T-cell (primary cell): Measurements from ENCODE around the gene CD226. TPM values are rescaled to one million over a fixed set of nuclear protein-coding genes. Genes with fewer than 3 reads are reported as not detected.
"Not testable (repeated sequence)": the region's sequence is repeated elsewhere in the genome, so short reads cannot be mapped to it uniquely, and the experiment has no call there.

Experiments used
- ATAC-seq, 4 experiments: fragments of 200-7000 bp in 3 of 4; fragments of 150-1000 bp in 1 of 4; cut with Tn5 transposase; replicated peaks in 1 of 4; 1 replicate in 3 of 4; 2 replicates in 1 of 4; pipeline ENCODE4 v1.10.0; 2021; ENCODE audit warnings: moderate library complexity in 3 of 4, mild to moderate bottlenecking in 2 of 4, moderate number of reproducible peaks in 1 of 4
- CTCF ChIA-PET, 2 donors: fragments of 300-600 bp; sonication (Branson Sonifier 250); formaldehyde crosslinking; loops; one replicate each; lab custom pipeline; 2022; ENCODE audit warnings: antibody characterized with exemption in 2 of 2; lab: Charles Lee
- POLR2A ChIA-PET, 2 donors: fragments of 300-600 bp; sonication (Branson Sonifier 250); formaldehyde crosslinking; loops; one replicate each; lab custom pipeline; 2022; ENCODE audit warnings: antibody characterized with exemption in 2 of 2; lab: Charles Lee
- DNase-seq, 35 experiments: peaks; one replicate each; pipeline versions ENCODE4 v3.0.0 to v3.0.0-alpha.2; 2013 to 2023
- H3K27ac ChIP-seq: one replicate; pipeline ENCODE4 v1.5.1; 2013; ENCODE audit warnings: low read length
- H3K27me3 ChIP-seq, 2 experiments: replicated peaks in 1 of 2; 1 replicate in 1 of 2; 2 replicates in 1 of 2; pipeline versions ENCODE4 v1.6.1 to v1.7.0; 2013; ENCODE audit warnings: low read length in 1 of 2, mixed read lengths in 1 of 2; ENCODE audit not compliant: control insufficient read depth in 2 of 2, insufficient read depth in 2 of 2; ENCODE audit errors: extremely low read depth in 1 of 2
- H3K36me3 ChIP-seq, 2 donors: 1 replicate in 1 of 2; 2 replicates in 1 of 2; pipeline versions ENCODE4 v1.6.1 to v1.7.0; 2013; ENCODE audit warnings: low read length in 1 of 2; ENCODE audit not compliant: control insufficient read depth in 2 of 2, insufficient read depth in 1 of 2; ENCODE audit errors: extremely low read depth in 1 of 2
- H3K4me1 ChIP-seq, 2 experiments: 1 replicate in 1 of 2; 2 replicates in 1 of 2; pipeline versions ENCODE4 v1.6.1 to v1.7.0; 2013; ENCODE audit warnings: low read length in 2 of 2, mixed read lengths in 1 of 2; ENCODE audit not compliant: insufficient read depth in 2 of 2, control insufficient read depth in 1 of 2; ENCODE audit errors: extremely low read depth in 1 of 2
- H3K4me3 ChIP-seq, 2 donors: 1 replicate in 1 of 2; 2 replicates in 1 of 2; pipeline versions ENCODE4 v1.5.1 to v1.7.0; 2013; ENCODE audit warnings: mild to moderate bottlenecking in 2 of 2, low read length in 1 of 2, moderate library complexity in 1 of 2; ENCODE audit not compliant: control insufficient read depth in 1 of 2; ENCODE audit errors: extremely low read depth in 1 of 2
- H3K9me3 ChIP-seq: 2 replicates; pipeline ENCODE4 v1.7.0; 2013
- H3K27ac Mint-ChIP-seq, 2 donors: one replicate each; pipeline ENCODE4 v1.8.0; 2020 to 2021; ENCODE audit warnings: mild to moderate bottlenecking in 2 of 2, mixed read lengths in 2 of 2
- H3K27me3 Mint-ChIP-seq, 2 donors: one replicate each; pipeline ENCODE4 v1.8.0; 2021 to 2022; ENCODE audit warnings: mixed read lengths in 2 of 2
- H3K36me3 Mint-ChIP-seq: one replicate; pipeline ENCODE4 v1.8.0; 2021; ENCODE audit warnings: mixed read lengths
- H3K4me1 Mint-ChIP-seq, 3 donors: one replicate each; pipeline ENCODE4 v1.8.0; 2020 to 2022; ENCODE audit warnings: mixed read lengths in 3 of 3, mild to moderate bottlenecking in 1 of 3
- H3K4me3 Mint-ChIP-seq, 3 donors: one replicate each; pipeline ENCODE4 v1.8.0; 2020 to 2022; ENCODE audit warnings: mild to moderate bottlenecking in 3 of 3, mixed read lengths in 3 of 3, moderate library complexity in 3 of 3
- H3K9me3 Mint-ChIP-seq, 3 donors: one replicate each; pipeline ENCODE4 v1.8.0; 2020 to 2022; ENCODE audit warnings: mixed read lengths in 3 of 3
- WGBS: methylation state at CpG from one replicate; pipeline ENCODE4 v1.1.5; 2013; ENCODE audit warnings: missing lambda C conversion rate; ENCODE audit not compliant: insufficient coverage; 5-methylcytosine and 5-hydroxymethylcytosine counted together
- total RNA-seq, 35 experiments: library from RNA in 6 of 35; stranded (reverse) in 6 of 35; fragments of 120-200 nt in 1 of 35; gene quantifications; one replicate each; pipeline versions ENCODE4 v1.2.1 to v1.2.4 and lab custom pipeline; 2013 to 2026

Gene CD226
- total RNA-seq, 5 donors from 2014 or later (not counting 1 experiment from before 2014, with no cell fraction given): 32.2 to 87.1 (median 57.4) TPM

DNA sequence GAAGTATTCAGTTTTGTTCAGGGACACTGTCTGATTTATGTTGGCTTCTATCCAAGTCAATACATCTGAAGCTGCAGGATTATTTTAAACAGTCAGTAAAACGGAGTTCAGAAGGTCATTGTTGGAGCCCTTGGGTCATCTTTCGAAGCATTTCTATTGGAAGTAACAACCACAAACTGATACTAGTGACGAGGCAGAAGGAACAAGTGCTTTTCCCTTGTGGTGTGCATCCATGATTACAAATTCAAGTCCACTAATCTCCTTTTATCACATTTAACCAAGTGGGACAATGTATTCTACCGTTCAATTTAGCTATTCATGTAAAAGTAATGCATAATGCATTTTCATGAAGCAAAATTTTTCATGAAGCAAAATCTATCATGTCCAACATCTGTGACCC is 76.9 kb downstream of the CD226 start:
- Histone ChIP-seq H3K27ac (no peak overlapping the region), H3K4me3 (no peak overlapping the region), H3K9me3 (no peaks in the 10 kb centered on the region), H3K4me1 (no peaks in the 10 kb centered on the region), H3K36me3 (peaks cover 0 to 49% of the 10 kb centered on the region in 2 donors), H3K27me3 (no peaks in the 10 kb centered on the region)
- Mint-ChIP-seq H3K4me1 (peaks cover 20 to 25% (median 22%) of the 10 kb centered on the region in 3 donors), H3K9me3 (no peaks in the 10 kb centered on the region), H3K4me3 (no peak overlapping the region), H3K27me3 (no peaks in the 10 kb centered on the region), H3K27ac (no peak overlapping the region), H3K36me3 (peaks cover 56% of the 10 kb centered on the region)
- ATAC-seq: no peak
- 100% methylated on average over 3 of the region's 4 CpGs for WGBS
- POLR2A ChIA-PET: no interaction called here
- CTCF ChIA-PET: no interaction called here
- no peak for DNase-seq

DNA sequence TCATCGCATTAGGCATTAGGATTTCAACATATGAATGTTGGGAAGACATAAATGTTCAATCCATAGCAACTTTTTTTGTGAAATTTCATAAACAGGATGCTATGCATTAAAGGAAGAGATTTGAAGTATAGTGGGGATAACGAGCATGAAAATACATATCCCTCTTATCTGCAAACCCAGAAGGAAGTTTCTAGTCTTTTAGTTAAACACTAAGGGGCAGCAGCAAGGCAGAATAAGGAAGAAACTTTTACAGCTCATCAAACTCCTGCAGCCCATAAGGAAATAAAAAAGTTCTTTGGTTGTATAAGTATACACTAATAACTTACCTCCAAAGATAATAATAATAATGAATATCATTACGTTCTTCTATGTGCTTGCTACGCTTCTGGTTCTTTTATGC is 81.5 kb downstream of the CD226 start:
- no peak for ATAC-seq
- POLR2A ChIA-PET: no interaction called here

DNA sequence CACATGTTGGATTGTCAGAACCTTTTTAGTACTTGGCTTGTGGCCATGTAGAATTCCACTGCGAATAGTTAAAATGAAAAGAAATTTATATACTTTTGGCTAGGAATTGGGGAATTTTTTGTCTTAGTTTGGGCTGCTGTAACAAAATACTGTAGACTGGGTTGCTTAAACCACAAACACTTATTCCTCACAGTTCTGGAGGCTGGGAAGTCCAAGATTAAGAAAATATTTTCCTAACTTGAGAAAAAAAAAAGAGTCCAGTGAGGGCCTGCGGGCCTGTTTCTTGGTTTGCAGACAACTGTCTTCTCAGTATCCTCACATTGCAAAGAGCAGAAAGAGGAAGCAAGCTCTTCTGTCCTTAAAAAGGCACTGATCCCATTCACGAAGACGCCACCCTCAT is 81.9 kb downstream of the CD226 start:
- H3K27ac ChIP-seq: no peak overlapping the region
- H3K4me1 ChIP-seq: no peaks in the 10 kb centered on the region
- no peaks in the 10 kb centered on the region for H3K27me3 ChIP-seq
- peaks cover 0 to 49% of the 10 kb centered on the region in 2 donors for H3K36me3 ChIP-seq
- DNase-seq (no peak), ATAC-seq (no peak)
- Mint-ChIP-seq H3K9me3 (no peaks in the 10 kb centered on the region), H3K4me3 (no peak overlapping the region), H3K27ac (no peak overlapping the region), H3K4me1 (peaks cover 0 to 2% (median 0%) of the 10 kb centered on the region in 3 donors), H3K36me3 (peaks cover 55% of the 10 kb centered on the region), H3K27me3 (no peaks in the 10 kb centered on the region)
- no peak overlapping the region for H3K4me3 ChIP-seq
- POLR2A ChIA-PET: no interaction called here
- WGBS: no CpG with 5 or more reads among the region's 4 CpGs
- H3K9me3 ChIP-seq: no peaks in the 10 kb centered on the region
- CTCF ChIA-PET: interaction anchor here in 1 of 2 donors (0.7 kb wide), 1 partner anchor 30 kb away, joined by 3 read pairs; no protein-coding TSS in a partner anchor

More for the DNA sequence above, 81.5 kb downstream of the CD226 start:
- Histone ChIP-seq H3K4me3 (no peak overlapping the region), H3K27ac (no peak overlapping the region), H3K27me3 (no peaks in the 10 kb centered on the region), H3K36me3 (peaks cover 0 to 53% of the 10 kb centered on the region in 2 donors), H3K4me1 (no peaks in the 10 kb centered on the region), H3K9me3 (no peaks in the 10 kb centered on the region)
- WGBS: no CpG with 5 or more reads among the region's 4 CpGs
- Mint-ChIP-seq H3K27me3 (no peaks in the 10 kb centered on the region), H3K4me3 (no peak overlapping the region), H3K27ac (no peak overlapping the region), H3K4me1 (peaks cover 0 to 2% (median 2%) of the 10 kb centered on the region in 3 donors), H3K9me3 (no peaks in the 10 kb centered on the region), H3K36me3 (peaks cover 59% of the 10 kb centered on the region)
- CTCF ChIA-PET: interaction anchor here in 1 of 2 donors (0.7 kb wide), 1 partner anchor 30 kb away, joined by 3 read pairs; no protein-coding TSS in a partner anchor
- DNase-seq: no peak

DNA sequence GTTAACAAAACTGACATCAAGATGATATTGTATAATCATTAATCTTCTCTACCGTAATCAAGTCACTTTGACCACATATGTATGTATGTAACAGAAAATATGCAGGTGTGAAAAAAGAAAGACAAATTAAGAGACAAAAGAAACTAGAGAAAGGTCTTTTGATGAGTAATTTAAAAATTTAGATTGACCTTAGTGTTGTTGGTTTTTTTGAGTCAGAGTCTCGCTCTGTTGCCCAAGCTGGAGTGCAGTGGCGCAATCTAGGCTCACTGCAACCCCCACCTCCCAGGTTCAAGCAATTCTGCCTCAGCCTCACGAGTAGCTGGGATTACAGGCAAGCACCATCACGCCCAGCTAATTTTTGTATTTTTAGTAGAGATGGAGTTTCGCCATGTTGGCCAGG is 82.9 kb downstream of the CD226 start:
- H3K27ac ChIP-seq, H3K4me1 ChIP-seq, H3K9me3 ChIP-seq, H3K4me3 ChIP-seq, CTCF ChIA-PET, POLR2A ChIA-PET, H3K9me3 Mint-ChIP-seq, H3K27me3 ChIP-seq, H3K4me3 Mint-ChIP-seq, H3K27me3 Mint-ChIP-seq, DNase-seq, H3K27ac Mint-ChIP-seq, H3K4me1 Mint-ChIP-seq, ATAC-seq: not testable (repeated sequence)
- peaks cover 54% of the 10 kb centered on the region for H3K36me3 Mint-ChIP-seq
- WGBS: 100% methylated on average over 2 of the region's 6 CpGs
- peaks cover 0 to 46% of the 10 kb centered on the region in 2 donors for H3K36me3 ChIP-seq

DNA sequence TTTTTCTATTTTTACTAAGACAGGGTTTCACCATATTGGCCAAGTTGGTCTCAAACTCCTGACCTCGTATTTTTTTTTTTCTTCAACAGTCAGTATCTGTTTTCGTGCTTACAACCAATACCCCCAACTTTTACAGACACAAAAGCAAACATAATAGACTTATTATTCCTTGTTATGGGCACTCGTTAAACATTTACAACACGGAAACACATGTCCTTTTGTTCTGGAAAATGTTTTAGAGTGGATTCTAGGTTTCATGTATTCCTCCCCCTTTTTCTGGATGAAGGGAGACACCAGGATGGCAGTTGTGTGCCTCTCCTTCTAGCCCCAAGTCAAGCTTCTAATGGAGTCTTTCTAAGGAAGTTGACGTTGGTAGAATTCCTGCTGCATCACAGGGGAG is 88.8 kb downstream of the CD226 start:
- Histone ChIP-seq H3K27me3 (no peaks in the 10 kb centered on the region), H3K4me3 (no peak overlapping the region), H3K27ac (no peak overlapping the region), H3K36me3 (peaks cover 0 to 16% of the 10 kb centered on the region in 2 donors), H3K9me3 (no peaks in the 10 kb centered on the region), H3K4me1 (no peaks in the 10 kb centered on the region)
- ATAC-seq: no peak
- H3K9me3 Mint-ChIP-seq: no peaks in the 10 kb centered on the region
- H3K27me3 Mint-ChIP-seq: no peaks in the 10 kb centered on the region
- ChIA-PET CTCF (no interaction called here), POLR2A (no interaction called here)
- peaks cover 0 to 9% (median 0%) of the 10 kb centered on the region in 3 donors for H3K4me1 Mint-ChIP-seq
- peak overlapping the region in 1 of 2 donors; percentile 66 for H3K27ac Mint-ChIP-seq
- H3K36me3 Mint-ChIP-seq: peaks cover 44% of the 10 kb centered on the region
- no peak overlapping the region for H3K4me3 Mint-ChIP-seq
- DNase-seq: no peak
- 62% methylated on average over 2 of the region's 5 CpGs for WGBS

DNA sequence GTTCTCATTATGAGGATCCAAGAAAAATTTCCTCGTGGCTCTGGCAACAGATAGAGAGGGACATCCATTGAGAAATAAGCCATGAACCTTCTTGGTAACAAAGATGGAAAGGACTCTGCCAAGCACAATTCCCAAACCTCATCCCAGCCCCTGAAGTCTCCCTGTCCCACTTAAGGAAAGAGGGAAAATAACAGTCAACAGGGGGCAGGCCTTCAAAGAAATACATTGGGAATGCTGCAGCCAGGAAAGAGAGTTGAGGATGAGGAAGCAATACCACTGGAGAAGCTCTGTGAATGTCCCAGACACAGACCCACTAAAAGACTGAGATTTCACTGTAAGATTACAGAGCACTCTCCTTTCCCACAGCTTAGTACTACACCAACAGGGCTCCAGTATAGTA is 93.2 kb downstream of the CD226 start:
- Histone ChIP-seq H3K27me3 (no peaks in the 10 kb centered on the region), H3K4me3 (no peak overlapping the region), H3K4me1 (no peaks in the 10 kb centered on the region), H3K36me3 (peaks cover 0 to 2% of the 10 kb centered on the region in 2 donors), H3K27ac (no peak overlapping the region), H3K9me3 (no peaks in the 10 kb centered on the region)
- Mint-ChIP-seq H3K4me3 (no peak overlapping the region), H3K4me1 (peaks cover 0 to 9% (median 0%) of the 10 kb centered on the region in 3 donors), H3K36me3 (peaks cover 37% of the 10 kb centered on the region), H3K27me3 (no peaks in the 10 kb centered on the region), H3K27ac (peak overlapping the region in 1 of 2 donors; percentile 24), H3K9me3 (no peaks in the 10 kb centered on the region)
- WGBS: no CpG with 5 or more reads among the region's 1 CpG
- ATAC-seq (no peak), DNase-seq (no peak)
- ChIA-PET CTCF (no interaction called here), POLR2A (interaction anchor here in 1 of 2 donors (0.5 kb wide), 1 partner anchor 11 kb away, joined by 3 read pairs; no protein-coding TSS in a partner anchor)
